GM12864 (cell line): ENCODE results near the gene LRRC41.
"Not testable (repeated sequence)": the region's sequence is repeated elsewhere in the genome, so short reads cannot be mapped to it uniquely, and the experiment has no call there.

Experiments
- DNase-seq: peaks from one replicate; pipeline ENCODE4 v3.0.0-alpha.2; 2011; ENCODE audit warnings: low read depth
- H3K4me3 ChIP-seq: 2 replicates; pipeline ENCODE4 v1.5.1; 2011; ENCODE audit warnings: mild to moderate bottlenecking, low read depth, low read length, control low read depth
- CTCF ChIP-seq: IDR thresholded peaks from 2 replicates; pipeline ENCODE4 v1.5.1; 2011; ENCODE audit warnings: low read depth, mild to moderate bottlenecking, moderate library complexity, low read length, control low read depth, inconsistent platforms; ENCODE audit errors: missing control alignments

Gene LRRC41

GRCh38 chr1:46333300-46334029, 30.0 kb upstream of the LRRC41 start:
- peak overlapping the region; percentile 51 for H3K4me3 ChIP-seq
- DNase-seq, result peak; percentile 84
- TF ChIP-seq CTCF, result peak; percentile 54

GRCh38 chr1:46331786-46332540, 28.5 kb upstream of the LRRC41 start:
- DNase-seq, result not testable (repeated sequence)
- H3K4me3 ChIP-seq, result peak overlapping the region; percentile 85

- DNase-seq, result not testable (repeated sequence)
- peak overlapping the region; percentile 85 for H3K4me3 ChIP-seq
Observed at GRCh38 chr1:46330381-46330780, 27.0 kb upstream of the LRRC41 start.

GRCh38 chr1:46329807-46330206, 26.4 kb upstream of the LRRC41 start:
- peak overlapping the region; percentile 85 for H3K4me3 ChIP-seq
- not testable (repeated sequence) for DNase-seq

GRCh38 chr1:46328182-46328581, 24.8 kb upstream of the LRRC41 start:
- DNase-seq, result not testable (repeated sequence)
- H3K4me3 ChIP-seq, result peak overlapping the region; percentile 10

GRCh38 chr1:46325285-46326076, 22.1 kb upstream of the LRRC41 start:
- H3K4me3 ChIP-seq, result peak overlapping the region; percentile 38
- DNase-seq, result not testable (repeated sequence)

- not testable (repeated sequence) for H3K4me3 ChIP-seq, DNase-seq
Observed at GRCh38 chr1:46322191-46322590, 18.8 kb upstream of the LRRC41 start.

- not testable (repeated sequence) for H3K4me3 ChIP-seq, DNase-seq
Observed at GRCh38 chr1:46319960-46320914, 16.8 kb upstream of the LRRC41 start.

GRCh38 chr1:46319301-46319700, 15.9 kb upstream of the LRRC41 start:
- DNase-seq, H3K4me3 ChIP-seq: not testable (repeated sequence)

- no peak overlapping the region for H3K4me3 ChIP-seq
- no peak for TF ChIP-seq CTCF
- DNase-seq, result no peak
Observed at GRCh38 chr1:46317323-46317722, 13.9 kb upstream of the LRRC41 start.
